Measurements from ENCODE around the gene GREM1. TPM values are rescaled to one million over a fixed set of nuclear protein-coding genes. Genes with fewer than 3 reads are reported as not detected.

GREM1 gene
- total and polyA plus RNA-seq, 2 of the 8 experiments (the other 6 are each of a cell fraction or from before 2014, with no cell fraction given) = 0.12 to 1.1 TPM

- no peak overlapping the region for H4K8ac ChIP-seq (ENCODE audit: extremely low read depth, insufficient read depth, low read length)
- H2AFZ ChIP-seq (ENCODE audit: low read length) = no peak overlapping the region
- H2BK12ac ChIP-seq (ENCODE audit: low read depth, low read length) = no peak overlapping the region
- no peak overlapping the region for H3K4ac ChIP-seq (replicated peaks; ENCODE audit: insufficient read length, low read depth, low read length)
- no peak overlapping the region for H3K18ac ChIP-seq (ENCODE audit: extremely low read depth, low read length)
- H3K23me2 ChIP-seq (ENCODE audit: low read depth, low read length) = no peaks in the 10 kb centered on the region
- FAIRE-seq (no peak), DNase-seq (ENCODE audit: low read depth in 1 of 2, low spot score in 2 of 2) (no peak)
- ChIA-PET POLR2A (ENCODE audit: partially characterized antibody) (no interaction called here), CTCF (ENCODE audit: partially characterized antibody) (interaction anchor here (0.6 to 1.4 kb wide), 6 partner anchors 8 to 268 kb away, joined by 3 to 6 read pairs (median 3); no protein-coding TSS in a partner anchor)
- H4K20me1 ChIP-seq (replicated peaks in 1 of 2; ENCODE audit: control insufficient read depth in 1 of 2, insufficient read depth in 2 of 2, low read length in 2 of 2) = no peaks in the 10 kb centered on the region
- H2AK5ac ChIP-seq (ENCODE audit: low read depth, low read length) = no peak overlapping the region
- H3K4me1 ChIP-seq (replicated peaks in 1 of 4; ENCODE audit: control insufficient read depth in 3 of 4, insufficient read depth in 4 of 4, low read length in 3 of 4) = no peaks in the 10 kb centered on the region; a peak in 1 of 7 replicates
- H2BK15ac ChIP-seq (ENCODE audit: low read length) = no peak overlapping the region
- H3K56ac ChIP-seq (replicated peaks; ENCODE audit: insufficient read length, low read depth, low read length) = no peak overlapping the region
- H4K5ac ChIP-seq (ENCODE audit: insufficient read length, low read depth, low read length) = no peak overlapping the region
- H3K23ac ChIP-seq (ENCODE audit: insufficient read length) = no peak overlapping the region
- no peaks in the 10 kb centered on the region for H3K36me3 ChIP-seq (ENCODE audit: control insufficient read depth in 2 of 4, insufficient read depth in 4 of 4, low read length in 3 of 4)
- H3K4me2 ChIP-seq (ENCODE audit: insufficient read depth in 1 of 2, low read depth in 2 of 2, low read length in 2 of 2) = no peak overlapping the region
- H2BK20ac ChIP-seq (ENCODE audit: low read length) = no peak overlapping the region
- H3K27ac ChIP-seq (ENCODE audit: low read depth, low read length) = no peak overlapping the region
- H3K9me3 ChIP-seq (ENCODE audit: insufficient read depth in 2 of 2, low read depth in 1 of 2, low read length in 1 of 2) = no peaks in the 10 kb centered on the region
- H3K9ac ChIP-seq (replicated peaks in 1 of 4; ENCODE audit: extremely low read depth in 1 of 4, low read depth in 3 of 4, low read length in 3 of 4) = no peak overlapping the region
- H2BK120ac ChIP-seq (replicated peaks; ENCODE audit: low read depth, low read length) = no peak overlapping the region
- H3K79me2 ChIP-seq (ENCODE audit: control insufficient read depth in 1 of 2, insufficient read depth in 2 of 2, low read length in 2 of 2) = no peaks in the 10 kb centered on the region
- no peak overlapping the region for H3K14ac ChIP-seq (ENCODE audit: insufficient read length)
- no peak overlapping the region for H3K4me3 ChIP-seq (ENCODE audit: extremely low read depth in 1 of 4, insufficient read depth in 2 of 4, low read depth in 3 of 4, low read length in 4 of 4)
- no peaks in the 10 kb centered on the region for H3K27me3 ChIP-seq (replicated peaks in 1 of 4; ENCODE audit: control insufficient read depth in 3 of 4, extremely low read depth in 1 of 4, insufficient read depth in 3 of 4, low read length in 3 of 4)
- no peak overlapping the region for H4K91ac ChIP-seq (replicated peaks; ENCODE audit: insufficient read length, low read length)
- H2BK5ac ChIP-seq (ENCODE audit: low read depth, low read length) = no peak overlapping the region
- no peak for TF ChIP-seq RFX5 (IDR thresholded peaks at IDR 0.05; ENCODE audit: borderline replicate concordance, low read depth, low read length)
- TF ChIP-seq SIRT6 (IDR thresholded peaks at IDR 0.05; ENCODE audit: low read length) = no peak
- no peak for TF ChIP-seq NANOG (IDR thresholded peaks at IDR 0.05; ENCODE audit: insufficient read depth, low read depth, low read length, poor library complexity, severe bottlenecking)
- TF ChIP-seq SP1 (IDR thresholded peaks at IDR 0.05; ENCODE audit: low read depth, low read length) = no peak
- TF ChIP-seq MAX (IDR thresholded peaks at IDR 0.05) = no peak
- no peaks in the 10 kb centered on the region for H3K79me1 ChIP-seq (ENCODE audit: low read depth, low read length)
- WGBS, 2 experiments (ENCODE audit: extremely low coverage in 1 of 2, insufficient coverage in 1 of 2, insufficient read length in 1 of 2, insufficient replicate concordance in 2 of 2, low coverage in 1 of 2, low lambda C conversion rate in 2 of 2, missing lambda C conversion rate in 1 of 2) = 92% methylated on average over 5 of the region's 5 CpGs; no CpG with 5 or more reads in 1 of the 2 experiments
Measured at GRCh38 chr15:32687556-32687955, 30.2 kb upstream of the GREM1 start.

Data from H1 (cell line).